Measurements from ENCODE around the gene PDE3B. TPM values are rescaled to one million over a fixed set of nuclear protein-coding genes. Genes with fewer than 3 reads are reported as not detected.
A peak's percentile ranks its signal among the peaks of the same experiment; 100 is the strongest.

PDE3B gene

GRCh38 chr11:14907411-14908213 is 264.0 kb downstream of the PDE3B start:
- no CpG with 5 or more reads among the region's 13 CpGs for WGBS (ENCODE audit: extremely low coverage, insufficient coverage, low lambda C conversion rate)
- Histone ChIP-seq H4K5ac (ENCODE audit: low read length) (no peak overlapping the region), H4K8ac (ENCODE audit: low read depth, low read length) (no peak overlapping the region), H3K23ac (ENCODE audit: low read length) (no peak overlapping the region), H2BK120ac (ENCODE audit: low read depth, low read length) (no peak overlapping the region), H3K36me3 (ENCODE audit: control insufficient read depth, insufficient read depth, low read length) (no peaks in the 10 kb centered on the region), H3K79me1 (ENCODE audit: low read length) (no peaks in the 10 kb centered on the region), H3K79me2 (ENCODE audit: control insufficient read depth, insufficient read depth, low read length) (no peaks in the 10 kb centered on the region), H2AK5ac (ENCODE audit: low read length) (no peak overlapping the region), H3K4me3 (ENCODE audit: low read length) (no peak overlapping the region), H3K27me3 (ENCODE audit: insufficient read depth, low read length, poor library complexity) (no peaks in the 10 kb centered on the region), H3K4me1 (ENCODE audit: control insufficient read depth, low read depth, low read length) (no peaks in the 10 kb centered on the region), H3K9ac (ENCODE audit: low read length) (no peak overlapping the region), H2BK5ac (ENCODE audit: low read length) (no peak overlapping the region), H3K4ac (ENCODE audit: low read depth, low read length) (no peak overlapping the region), H3K18ac (ENCODE audit: low read length) (no peak overlapping the region), H3K4me2 (ENCODE audit: low read length) (no peak overlapping the region), H3K56ac (ENCODE audit: low read length) (peak overlapping the region; percentile 69), H3K27ac (ENCODE audit: low read depth, low read length) (no peak overlapping the region), H2BK15ac (replicated peaks; ENCODE audit: low read depth) (no peak overlapping the region)
- DNase-seq: peak; percentile 72

DNA sequence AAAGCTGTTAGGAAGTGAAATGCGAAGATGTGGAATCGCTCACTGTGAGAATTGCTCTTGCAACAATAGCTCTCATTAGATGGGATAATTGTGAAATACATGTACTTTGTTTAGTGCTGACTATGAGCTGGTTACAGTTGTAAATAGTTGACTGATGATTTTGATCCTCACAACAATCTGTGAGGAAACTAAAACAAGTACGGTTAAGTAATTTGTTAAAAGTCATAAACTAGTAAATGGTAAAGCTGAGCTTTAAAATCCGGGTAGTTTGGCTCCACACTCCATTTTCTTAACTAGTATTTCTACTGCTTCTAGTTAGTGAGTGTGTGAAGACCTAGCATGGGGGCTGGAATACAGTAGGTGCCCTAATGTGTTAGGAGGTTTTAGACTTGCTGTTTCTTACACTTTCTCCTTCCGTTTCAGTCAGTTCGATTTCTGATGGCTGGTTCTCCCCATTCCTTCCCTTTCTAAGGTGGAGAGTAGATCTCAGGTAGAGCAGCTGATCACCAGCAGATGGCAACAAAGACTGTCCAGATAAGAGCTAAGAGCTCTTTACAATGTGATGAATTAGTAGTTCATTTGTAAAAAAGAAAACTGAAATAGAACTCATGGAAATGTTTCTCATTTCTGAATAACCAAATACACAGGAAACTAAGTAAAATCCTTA is 264.7 kb downstream of the PDE3B start:
- Histone ChIP-seq H3K79me1 (ENCODE audit: low read length) (no peaks in the 10 kb centered on the region), H2BK5ac (ENCODE audit: low read length) (no peak overlapping the region), H4K5ac (ENCODE audit: low read length) (no peak overlapping the region), H3K4me1 (ENCODE audit: control insufficient read depth, low read depth, low read length) (no peaks in the 10 kb centered on the region), H3K4me2 (ENCODE audit: low read length) (no peak overlapping the region), H3K79me2 (ENCODE audit: control insufficient read depth, insufficient read depth, low read length) (no peaks in the 10 kb centered on the region), H3K9ac (ENCODE audit: low read length) (no peak overlapping the region), H3K18ac (ENCODE audit: low read length) (no peak overlapping the region), H3K56ac (ENCODE audit: low read length) (no peak overlapping the region), H4K8ac (ENCODE audit: low read depth, low read length) (no peak overlapping the region), H3K27ac (ENCODE audit: low read depth, low read length) (no peak overlapping the region), H3K4ac (ENCODE audit: low read depth, low read length) (no peak overlapping the region), H3K4me3 (ENCODE audit: low read length) (no peak overlapping the region), H3K23ac (ENCODE audit: low read length) (no peak overlapping the region), H2BK15ac (replicated peaks; ENCODE audit: low read depth) (no peak overlapping the region), H2AK5ac (ENCODE audit: low read length) (no peak overlapping the region), H3K27me3 (ENCODE audit: insufficient read depth, low read length, poor library complexity) (no peaks in the 10 kb centered on the region), H2BK120ac (ENCODE audit: low read depth, low read length) (no peak overlapping the region), H3K36me3 (ENCODE audit: control insufficient read depth, insufficient read depth, low read length) (no peaks in the 10 kb centered on the region)
- WGBS (ENCODE audit: extremely low coverage, insufficient coverage, low lambda C conversion rate): no CpG with 5 or more reads among the region's 6 CpGs
- DNase-seq: peak; percentile 73

DNA sequence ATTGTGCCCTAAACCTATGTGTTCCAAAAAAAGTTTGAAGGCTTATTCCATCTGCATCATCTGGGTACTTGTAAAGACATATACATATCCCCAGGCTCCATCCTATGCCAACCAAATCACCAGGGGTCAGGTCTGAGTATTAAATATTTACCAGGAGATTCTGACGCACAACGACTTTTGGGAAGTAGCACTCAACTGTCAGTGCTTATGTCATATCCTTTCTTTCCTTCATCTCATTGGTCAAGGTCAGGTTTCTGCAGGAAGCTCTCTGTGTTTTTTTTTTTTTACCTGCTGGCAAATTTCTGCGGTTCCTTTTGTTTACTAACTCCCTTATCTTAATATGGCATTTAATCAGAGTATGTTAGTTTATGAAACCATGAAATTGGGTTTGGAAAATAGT is 270.9 kb downstream of the PDE3B start:
- no peaks in the 10 kb centered on the region for H3K4me1 ChIP-seq (ENCODE audit: control insufficient read depth, low read depth, low read length)
- WGBS (ENCODE audit: extremely low coverage, insufficient coverage, low lambda C conversion rate): no CpG with 5 or more reads among the region's 3 CpGs

DNA sequence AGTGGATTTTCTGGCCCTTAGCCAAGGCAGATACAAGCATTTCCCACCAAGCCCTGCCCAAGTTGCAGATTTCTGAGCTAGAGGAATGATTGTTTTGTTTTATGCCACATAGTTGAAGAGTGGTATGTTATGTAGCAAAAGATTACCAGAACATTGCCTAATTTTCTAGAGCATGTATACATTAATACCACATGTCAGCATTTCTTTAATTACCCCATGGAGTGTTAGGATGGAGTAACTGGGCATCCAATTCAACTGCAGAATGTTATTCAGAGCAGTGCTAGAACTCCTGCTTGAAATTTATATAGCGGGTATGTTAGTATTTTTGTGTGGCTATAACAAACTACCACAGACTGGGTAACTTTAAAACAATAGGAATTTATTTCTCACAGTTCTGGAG is 272.8 kb downstream of the PDE3B start:
- no peak overlapping the region for H3K4me3 ChIP-seq (ENCODE audit: low read length)
- no peak overlapping the region for H2BK15ac ChIP-seq (replicated peaks; ENCODE audit: low read depth)
- no peaks in the 10 kb centered on the region for H3K36me3 ChIP-seq (ENCODE audit: control insufficient read depth, insufficient read depth, low read length)
- H3K79me2 ChIP-seq (ENCODE audit: control insufficient read depth, insufficient read depth, low read length): no peaks in the 10 kb centered on the region
- H3K27me3 ChIP-seq (ENCODE audit: insufficient read depth, low read length, poor library complexity): no peaks in the 10 kb centered on the region
- H3K4ac ChIP-seq (ENCODE audit: low read depth, low read length): no peak overlapping the region
- H2BK120ac ChIP-seq (ENCODE audit: low read depth, low read length): no peak overlapping the region
- no peak overlapping the region for H3K4me2 ChIP-seq (ENCODE audit: low read length)
- no peak overlapping the region for H3K9ac ChIP-seq (ENCODE audit: low read length)
- H3K18ac ChIP-seq (ENCODE audit: low read length): no peak overlapping the region
- DNase-seq: no peak
- H3K79me1 ChIP-seq (ENCODE audit: low read length): no peaks in the 10 kb centered on the region
- H3K56ac ChIP-seq (ENCODE audit: low read length): no peak overlapping the region
- WGBS (ENCODE audit: extremely low coverage, insufficient coverage, low lambda C conversion rate): no CpG with 5 or more reads among the region's 1 CpG
- H3K27ac ChIP-seq (ENCODE audit: low read depth, low read length): no peak overlapping the region
- H4K8ac ChIP-seq (ENCODE audit: low read depth, low read length): no peak overlapping the region
- H3K4me1 ChIP-seq (ENCODE audit: control insufficient read depth, low read depth, low read length): no peaks in the 10 kb centered on the region
- H3K23ac ChIP-seq (ENCODE audit: low read length): no peak overlapping the region
- H2AK5ac ChIP-seq (ENCODE audit: low read length): no peak overlapping the region
- H4K5ac ChIP-seq (ENCODE audit: low read length): no peak overlapping the region
- H2BK5ac ChIP-seq (ENCODE audit: low read length): no peak overlapping the region

More for the DNA sequence above, 270.9 kb downstream of the PDE3B start:
- no peak for DNase-seq
- no peaks in the 10 kb centered on the region for H3K27me3 ChIP-seq (ENCODE audit: insufficient read depth, low read length, poor library complexity)
- no peak overlapping the region for H2BK15ac ChIP-seq (replicated peaks; ENCODE audit: low read depth)
- no peaks in the 10 kb centered on the region for H3K36me3 ChIP-seq (ENCODE audit: control insufficient read depth, insufficient read depth, low read length)
- no peak overlapping the region for H3K18ac ChIP-seq (ENCODE audit: low read length)
- H2BK120ac ChIP-seq (ENCODE audit: low read depth, low read length): no peak overlapping the region
- H2BK5ac ChIP-seq (ENCODE audit: low read length): no peak overlapping the region
- no peak overlapping the region for H3K56ac ChIP-seq (ENCODE audit: low read length)
- H3K79me2 ChIP-seq (ENCODE audit: control insufficient read depth, insufficient read depth, low read length): no peaks in the 10 kb centered on the region
- H3K9ac ChIP-seq (ENCODE audit: low read length): no peak overlapping the region
- H4K8ac ChIP-seq (ENCODE audit: low read depth, low read length): no peak overlapping the region
- no peak overlapping the region for H3K4me2 ChIP-seq (ENCODE audit: low read length)
- H3K4me3 ChIP-seq (ENCODE audit: low read length): no peak overlapping the region
- no peak overlapping the region for H4K5ac ChIP-seq (ENCODE audit: low read length)
- H3K27ac ChIP-seq (ENCODE audit: low read depth, low read length): no peak overlapping the region
- no peak overlapping the region for H2AK5ac ChIP-seq (ENCODE audit: low read length)
- no peak overlapping the region for H3K4ac ChIP-seq (ENCODE audit: low read depth, low read length)
- no peak overlapping the region for H3K23ac ChIP-seq (ENCODE audit: low read length)
- H3K79me1 ChIP-seq (ENCODE audit: low read length): no peaks in the 10 kb centered on the region

Small RNAs within 50 kb of the gene (small RNA-seq; reads per million reads assigned to genes)
- gene CALCP (ENCODE audit: insufficient read depth): not detected

Measured in mesendoderm (in vitro differentiated cells).